K562 (cell line): Measurements from ENCODE around the gene OPRL1. TPM values are rescaled to one million over a fixed set of nuclear protein-coding genes. Genes with fewer than 3 reads are reported as not detected.

Experiments
- ATAC-seq: fragments of 200-7000 bp; cut with Tn5 transposase; 3 replicates; pipeline ENCODE4 v1.9.1; 2020; ENCODE audit warnings: moderate library complexity
- BruUV-seq: library from RNA; stranded (reverse); fragments of 400-500 nt; replicated peaks from 2 replicates; lab custom pipeline; 2021; lab: Mats Ljungman, UMichigan
- CTCF ChIA-PET: fragments of 300-600 bp; formaldehyde crosslinking; extraction: SDS; loops from one replicate; lab custom pipeline; 2021; ENCODE audit warnings: low intra/inter-chr PET ratio; lab: Yijun Ruan, JAX
- POLR2A ChIA-PET: fragments of 300-600, 350-650 bp; sonication (Branson Sonifier 250); formaldehyde crosslinking; extraction: SDS; loops from one replicate; lab custom pipeline; 2021; ENCODE audit warnings: antibody characterized with exemption, inconsistent platforms; lab: Yijun Ruan, JAX
- DNase-seq, 4 experiments: peaks; one replicate each; pipeline versions ENCODE4 v3.0.0 to v3.0.0-alpha.2; 2011 to 2018; ENCODE audit warnings: low spot score in 3 of 4, mixed read lengths in 3 of 4; ENCODE audit errors: extremely low read depth in 1 of 4
- FAIRE-seq: peaks from 2 replicates; lab custom pipeline; 2011; peaks lifted over from hg19 to GRCh38; lab: Jason Lieb, UNC
- H2AFZ ChIP-seq: 2 replicates; pipeline ENCODE4 v1.6.0; 2011; ENCODE audit warnings: low read depth, low read length, control low read depth, inconsistent platforms
- H3K27ac ChIP-seq: fragments of 200-600 bp; 3 replicates; pipeline ENCODE4 v1.8.0; 2011; ENCODE audit warnings: low read depth, mild to moderate bottlenecking, control low read depth, inconsistent platforms, low read length, moderate library complexity, mixed read lengths; ENCODE audit errors: extremely low read depth
- H3K27me3 ChIP-seq, 2 experiments: fragments of 300-600 bp in 1 of 2; 2 replicates in 1 of 2; 3 replicates in 1 of 2; pipeline versions ENCODE4 v1.6.0 to v1.8.0; 2011; ENCODE audit warnings: inconsistent platforms in 2 of 2, low read length in 2 of 2, mild to moderate bottlenecking in 1 of 2, mixed read lengths in 1 of 2, moderate library complexity in 1 of 2; ENCODE audit not compliant: control insufficient read depth in 2 of 2, insufficient read depth in 2 of 2
- H3K36me3 ChIP-seq: fragments of 300-600 bp; 3 replicates; pipeline ENCODE4 v1.8.0; 2011; ENCODE audit warnings: mild to moderate bottlenecking, low read length, inconsistent platforms; ENCODE audit not compliant: control insufficient read depth, insufficient read depth
- H3K4me1 ChIP-seq, 2 experiments: fragments of 200-600 bp in 1 of 2; replicated peaks in 1 of 2; 2 replicates in 1 of 2; 3 replicates in 1 of 2; pipeline versions ENCODE4 v1.5.1 to v1.8.0; 2011; ENCODE audit warnings: inconsistent platforms in 2 of 2, low read length in 2 of 2, mild to moderate bottlenecking in 1 of 2, mixed read lengths in 1 of 2, moderate library complexity in 1 of 2; ENCODE audit not compliant: control insufficient read depth in 2 of 2, insufficient read depth in 2 of 2
- H3K4me2 ChIP-seq: 2 replicates; pipeline ENCODE4 v1.6.1; 2011; ENCODE audit warnings: low read length, control low read depth, inconsistent platforms, mixed read lengths; ENCODE audit not compliant: insufficient read depth
- H3K4me3 ChIP-seq: fragments of 200-600 bp; sonication (generic), shearing (Covaris generic); 2 replicates; pipeline ENCODE4 v1.5.1; 2016; ENCODE audit warnings: control low read depth, inconsistent platforms
- H3K79me2 ChIP-seq: fragments of 200-600 bp; 3 replicates; pipeline ENCODE4 v1.8.0; 2011; ENCODE audit warnings: low read length, inconsistent platforms; ENCODE audit not compliant: control insufficient read depth, insufficient read depth
- H3K9ac ChIP-seq, 2 experiments: 2 replicates each; pipeline versions ENCODE4 v1.6.0 to v1.6.1; 2011; ENCODE audit warnings: low read depth in 2 of 2, low read length in 2 of 2, control low read depth in 1 of 2, inconsistent platforms in 1 of 2, mild to moderate bottlenecking in 1 of 2, mixed read lengths in 1 of 2; ENCODE audit not compliant: insufficient read depth in 1 of 2
- H3K9me1 ChIP-seq: one replicate; pipeline ENCODE4 v1.6.0; 2011; ENCODE audit warnings: inconsistent platforms, mild to moderate bottlenecking, low read length, moderate library complexity; ENCODE audit not compliant: control insufficient read depth, insufficient read depth
- H3K9me3 ChIP-seq: replicated peaks from 2 replicates; pipeline ENCODE4 v1.5.1; 2011; ENCODE audit warnings: low read depth, low read length, inconsistent platforms; ENCODE audit not compliant: control insufficient read depth, insufficient read depth
- H4K20me1 ChIP-seq: replicated peaks from 2 replicates; pipeline ENCODE4 v1.6.1; 2011; ENCODE audit warnings: low read length, inconsistent platforms, mixed read lengths; ENCODE audit not compliant: control insufficient read depth, insufficient read depth
- CBX8 ChIP-seq: fragments of 200-600 bp; sonication (generic); IDR thresholded peaks from 2 replicates; pipeline ENCODE4 v1.6.1; 2012; ENCODE audit warnings: borderline replicate concordance, mixed run types, low read depth, mild to moderate bottlenecking, moderate library complexity, mixed read lengths, low read length, control low read depth, inconsistent platforms; ENCODE audit not compliant: poor library complexity, severe bottlenecking; ENCODE audit errors: extremely low read depth
- CREB1 ChIP-seq, 2 experiments: sonication (generic) in 1 of 2; formaldehyde crosslinking in 1 of 2; IDR thresholded peaks; 2 replicates each; pipeline versions ENCODE4 v1.6.1 to v1.8.0; 2012 to 2022; ENCODE audit warnings: inconsistent platforms in 1 of 2, mild to moderate bottlenecking in 1 of 2, missing genetic modification reagents in 1 of 2, moderate library complexity in 1 of 2
- E2F4 ChIP-seq: sonication (generic); formaldehyde crosslinking; IDR thresholded peaks from 2 replicates; pipeline ENCODE4 v1.8.0; 2022; ENCODE audit warnings: mild to moderate bottlenecking, low read depth, missing genetic modification reagents
- ELF1 ChIP-seq: fragments of 200-800 bp; sonication (Bioruptor generic); IDR thresholded peaks from 2 replicates; pipeline ENCODE4 v1.6.1; 2016; ENCODE audit warnings: missing genetic modification characterization, missing compliant biosample characterization
- GATAD2B ChIP-seq: fragments of 450-650 bp; IDR thresholded peaks from 2 replicates; pipeline ENCODE4 v1.6.1; 2017; ENCODE audit warnings: mild to moderate bottlenecking, borderline replicate concordance
- RAD21 ChIP-seq, 2 experiments: fragments of 250-450 bp in 1 of 2; fragments of 450-650 bp in 1 of 2; sonication (Bioruptor Pico) in 1 of 2; formaldehyde crosslinking in 1 of 2; IDR thresholded peaks in 1 of 2; conservative IDR thresholded peaks in 1 of 2; 2 replicates each; pipeline versions ENCODE4 v1.4.0 to v1.8.0; 2020 to 2022; ENCODE audit warnings: mild to moderate bottlenecking in 2 of 2, moderate library complexity in 1 of 2
- SPI1 ChIP-seq: IDR thresholded peaks from 2 replicates; pipeline ENCODE4 v1.6.1; 2011; ENCODE audit warnings: low read depth, low read length, control low read depth, borderline replicate concordance
- ZNF165 ChIP-seq: fragments of 250-450 bp; sonication (Bioruptor Pico); IDR thresholded peaks from 2 replicates; pipeline ENCODE4 v1.4.0; 2020; ENCODE audit warnings: borderline replicate concordance
- ZNF224 ChIP-seq: sonication (generic); formaldehyde crosslinking; IDR thresholded peaks from 2 replicates; pipeline ENCODE4 v1.8.0; 2022; ENCODE audit warnings: mild to moderate bottlenecking, missing genetic modification reagents
- ZNF318 ChIP-seq, 2 experiments: fragments of 450-650 bp; IDR thresholded peaks; 2 replicates each; pipeline ENCODE4 v1.6.1; 2016; ENCODE audit warnings: mild to moderate bottlenecking in 2 of 2, borderline replicate concordance in 1 of 2, low read depth in 1 of 2, moderate library complexity in 1 of 2
- WGBS: fragments of 100-300 bp; shearing (Covaris generic); methylation state at CpG from one replicate; pipeline ENCODE4 v1.1.6; 2016; ENCODE audit warnings: low coverage, mixed read lengths; ENCODE audit not compliant: insufficient coverage; ENCODE audit errors: missing lambda C conversion rate; 5-methylcytosine and 5-hydroxymethylcytosine counted together
- in situ Hi-C: fragments of 300-500 bp; cut with MboI; formaldehyde crosslinking; loops from 4 replicates; pipeline ENCODE4 v1.15.0; 2018; ENCODE audit warnings: inconsistent platforms, mixed read lengths
- intact Hi-C: fragments of 100-400 bp; cut with micrococcal nuclease; formaldehyde crosslinking; loops from 2 replicates; pipeline ENCODE4 v1.14.2; 2022
- polyA plus RNA-seq, 8 experiments: library from polyadenylated mRNA; depleted of rRNA in 4 of 8; stranded (reverse) in 5 of 8; unstranded in 3 of 8; fragments of >200 nt; fragmentation: Nextera tagmentation in 2 of 8; fragmentation: Illumina TruSeq in 1 of 8; extraction: Ambion mirVana in 2 of 8; extraction: Trizol in 1 of 8; gene quantifications; 2 replicates each; pipeline versions ENCODE4 v1.2.1 to v1.2.3, GENCODE V29; 2011 to 2014; ENCODE audit warnings: inconsistent platforms in 1 of 8, missing spikeins in 1 of 8
- total RNA-seq, 7 experiments: library from RNA; depleted of rRNA in 6 of 7; stranded (reverse); fragments of >200 nt in 6 of 7; fragmentation: Illumina TruSeq in 2 of 7; extraction: Trizol in 2 of 7; gene quantifications; 2 replicates each; pipeline versions ENCODE4 v1.2.1 to v1.2.3, GENCODE V29; 2011 to 2021; ENCODE audit warnings: low replicate concordance in 1 of 7

OPRL1 gene
- total and polyA plus RNA-seq, 9 of the 15 experiments (the other 6 are each of a cell fraction or from before 2014, with no cell fraction given): 0.06 to 0.33 (median 0.11) TPM; not detected in 2

GRCh38 chr20:64095927-64096326, 16.0 kb downstream of the OPRL1 start:
- TF ChIP-seq ZNF165 (no peak), E2F4 (CRISPR knock-in tag) (no peak), ELF1 (peak; percentile 61), SPI1 (0 out of 2 replicates have a peak, but pooled peaks have one; percentile 3), GATAD2B (no peak), CBX8 (no peak), CREB1 (IDR thresholded peaks at IDR 0.05) (no peak), CREB1 (CRISPR knock-in tag; IDR thresholded peaks at IDR 0.05) (no peak), RAD21 (CRISPR knock-in tag; conservative IDR thresholded peaks at IDR 0.05 in 1 of 2, IDR thresholded peaks at IDR 0.05 in 1 of 2) (no peak), ZNF224 (CRISPR knock-in tag) (no peak), ZNF318 (IDR thresholded peaks at IDR 0.05; ENCODE audit: borderline replicate concordance in 1 of 2, low read depth in 1 of 2) (no peak)

More at GRCh38 chr20:64095927-64096326, 16.0 kb downstream of the OPRL1 start:
- no peak overlapping the region for H3K9ac ChIP-seq
- H3K27me3 ChIP-seq: peaks cover 14 to 35% of the 10 kb centered on the region in 2 experiments; a peak in 4 of 5 replicates
- H3K9me3 ChIP-seq: no peaks in the 10 kb centered on the region
- H4K20me1 ChIP-seq: no peaks in the 10 kb centered on the region
- no TSS peak for BruUV-seq
- no peaks in the 10 kb centered on the region for H3K79me2 ChIP-seq
- no peaks in the 10 kb centered on the region for H3K9me1 ChIP-seq
- DNase-seq (no peak), FAIRE-seq (no peak), ATAC-seq (no peak; the same call in 1 of the 3 replicates)
- ChIA-PET CTCF (no interaction called here), POLR2A (interaction anchor here (0.9 kb wide), 1 partner anchor 140 kb away, joined by 3 read pairs; the partner anchor contains the start of gene UCKL1)
- H3K36me3 ChIP-seq: no peaks in the 10 kb centered on the region
- H2AFZ ChIP-seq: no peak overlapping the region
- H3K4me3 ChIP-seq: no peak overlapping the region
- H3K4me2 ChIP-seq: no peak overlapping the region
- intact Hi-C loops (no loop called here), in situ Hi-C loops (no loop called here)
- peaks cover 0 to 27% of the 10 kb centered on the region in 2 experiments; a peak in 2 of 5 replicates for H3K4me1 ChIP-seq
- H3K27ac ChIP-seq: no peak overlapping the region
- 5% methylated on average over 9 of the region's 11 CpGs for WGBS
